ENCODE data around the gene NPEPL1.
"Not testable (repeated sequence)": the region's sequence is repeated elsewhere in the genome, so short reads cannot be mapped to it uniquely, and the experiment has no call there.

NPEPL1 gene

GRCh38 chr20:58692579-58693225, at the start of gene NPEPL1:
NPEPL1 (plus strand) TSS chr20:58692800; CDS start chr20:58692901, 101 bp downstream.
- H3K4me3 ChIP-seq (ENCODE audit: low read depth, low read length): peak within 1 kb of the TSS; percentile 40
- TF ChIP-seq CTCF (IDR thresholded peaks at IDR 0.05; ENCODE audit: low read depth, low read length): no peak

GRCh38 chr20:58642896-58643295, 49.7 kb upstream of the NPEPL1 start:
- not testable (repeated sequence) for H3K4me3 ChIP-seq (ENCODE audit: low read depth, low read length)

GRCh38 chr20:58645412-58645968, 47.1 kb upstream of the NPEPL1 start:
- no peak for TF ChIP-seq CTCF (IDR thresholded peaks at IDR 0.05; ENCODE audit: low read depth, low read length)
- H3K4me3 ChIP-seq (ENCODE audit: low read depth, low read length): no peak overlapping the region

- no peak for TF ChIP-seq CTCF (IDR thresholded peaks at IDR 0.05; ENCODE audit: low read depth, low read length)
- H3K4me3 ChIP-seq (ENCODE audit: low read depth, low read length): no peak overlapping the region
These were observed 46.3 kb upstream of the NPEPL1 start for GRCh38 chr20:58646257-58646656.

GRCh38 chr20:58646703-58647102, 45.9 kb upstream of the NPEPL1 start:
- TF ChIP-seq CTCF (IDR thresholded peaks at IDR 0.05; ENCODE audit: low read depth, low read length): no peak
- H3K4me3 ChIP-seq (ENCODE audit: low read depth, low read length): no peak overlapping the region

- TF ChIP-seq CTCF (IDR thresholded peaks at IDR 0.05; ENCODE audit: low read depth, low read length): no peak
These were observed 45.3 kb upstream of the NPEPL1 start for GRCh38 chr20:58647162-58647795.

GRCh38 chr20:58647796-58648501, 44.7 kb upstream of the NPEPL1 start:
- H3K4me3 ChIP-seq (ENCODE audit: low read depth, low read length): no peak overlapping the region
- TF ChIP-seq CTCF (IDR thresholded peaks at IDR 0.05; ENCODE audit: low read depth, low read length): no peak

More at GRCh38 chr20:58647162-58647795, 45.3 kb upstream of the NPEPL1 start:
- no peak overlapping the region for H3K4me3 ChIP-seq (ENCODE audit: low read depth, low read length)

- H3K4me3 ChIP-seq (ENCODE audit: low read depth, low read length): not testable (repeated sequence)
These were observed 44.1 kb upstream of the NPEPL1 start for GRCh38 chr20:58648502-58648825.

Measured in WI38 (cell line).